GM20431 (cell line): ENCODE results near the gene ULK4.
"Not testable (repeated sequence)": the region's sequence is repeated elsewhere in the genome, so short reads cannot be mapped to it uniquely, and the experiment has no call there.

Source experiments
- in situ Hi-C: fragments of 300-500 bp; cut with MseI, MboI; formaldehyde crosslinking; loops from one replicate; pipeline ENCODE4 v1.15.0; 2020; ENCODE audit warnings: low sequenced_read_pairs; ENCODE audit not compliant: unreplicated experiment

Gene ULK4

DNA sequence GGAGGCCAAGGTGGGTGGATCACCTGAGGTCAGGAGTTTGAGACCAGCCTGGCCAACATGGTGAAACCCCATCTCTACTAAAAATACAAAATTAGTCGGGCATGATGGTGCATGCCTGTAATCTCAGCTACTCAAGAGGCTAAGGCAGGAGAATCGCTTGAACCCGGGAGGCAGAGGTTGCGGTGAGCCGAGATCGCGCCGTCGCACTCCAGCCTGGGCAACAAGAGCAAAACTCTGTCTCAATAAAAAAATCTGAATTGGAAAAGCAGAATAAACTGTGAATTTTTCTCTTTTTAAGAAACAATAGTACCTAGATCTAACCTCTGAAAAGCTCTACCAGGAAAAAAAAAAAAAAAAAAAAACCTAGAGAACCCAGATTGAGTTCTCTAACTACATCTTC, 84.2 kb downstream of the ULK4 start:
- in situ Hi-C loops: loop anchor here (25.0 kb wide), 2 partner anchors 360 to 1540 kb away; no protein-coding TSS in a partner anchor

DNA sequence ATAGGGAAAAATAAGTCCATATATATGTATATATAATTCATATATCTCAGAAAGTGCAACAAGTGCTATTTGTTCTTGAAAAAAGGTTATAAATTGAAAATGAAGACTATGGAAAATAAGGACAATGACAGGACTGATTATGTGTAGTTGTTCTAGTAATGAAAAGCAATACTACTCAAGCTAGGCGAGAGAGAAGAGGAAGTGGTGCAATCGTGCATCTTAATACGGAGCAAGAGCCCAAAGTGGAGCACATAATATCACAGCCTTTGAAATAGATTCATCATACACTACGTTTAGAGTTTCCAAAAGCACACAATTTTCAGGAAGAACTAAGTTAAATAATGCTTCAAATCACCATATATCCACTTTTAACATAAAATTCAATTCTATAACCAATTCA, 87.9 kb downstream of the ULK4 start:
- in situ Hi-C loops: no loop called here

DNA sequence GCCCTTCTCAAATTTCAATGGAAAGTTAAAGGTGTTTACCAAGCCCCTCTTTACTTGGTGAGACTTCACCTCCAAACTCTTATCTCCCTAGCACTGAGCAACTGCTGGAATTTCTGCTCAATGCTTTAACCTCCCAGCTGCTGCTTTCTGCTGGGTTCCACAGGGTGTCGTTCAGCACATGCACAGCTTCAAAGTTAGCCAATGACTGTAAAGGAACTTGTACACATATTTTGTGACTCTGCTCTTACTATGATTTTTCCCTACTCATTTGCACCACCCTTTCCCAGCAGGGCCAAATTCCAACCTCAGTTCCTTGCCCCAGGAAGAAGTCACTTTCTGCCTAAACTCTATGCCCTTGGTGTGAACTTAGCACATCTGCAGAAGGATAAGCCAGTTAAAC, 89.7 kb downstream of the ULK4 start:
- in situ Hi-C loops: no loop called here

DNA sequence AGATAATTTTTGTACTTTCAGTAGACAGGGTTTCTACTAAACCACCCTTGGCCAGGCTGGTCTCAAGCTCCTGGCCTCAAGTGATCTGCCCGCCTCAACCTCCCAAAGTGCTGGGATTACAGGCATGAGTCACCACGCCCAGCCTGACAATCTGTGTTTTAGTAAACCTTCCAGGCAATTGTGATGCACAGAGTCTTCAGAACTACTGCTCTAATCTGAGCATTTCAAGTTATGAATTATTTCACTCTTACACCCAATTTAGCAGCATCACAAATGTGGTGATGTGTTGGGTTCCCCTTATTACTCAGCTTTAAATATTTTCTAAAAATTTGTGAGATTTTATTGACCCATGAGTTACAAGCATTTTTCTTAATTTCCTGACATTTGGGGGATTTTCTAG, 94.4 kb downstream of the ULK4 start:
- in situ Hi-C loops: no loop called here

DNA sequence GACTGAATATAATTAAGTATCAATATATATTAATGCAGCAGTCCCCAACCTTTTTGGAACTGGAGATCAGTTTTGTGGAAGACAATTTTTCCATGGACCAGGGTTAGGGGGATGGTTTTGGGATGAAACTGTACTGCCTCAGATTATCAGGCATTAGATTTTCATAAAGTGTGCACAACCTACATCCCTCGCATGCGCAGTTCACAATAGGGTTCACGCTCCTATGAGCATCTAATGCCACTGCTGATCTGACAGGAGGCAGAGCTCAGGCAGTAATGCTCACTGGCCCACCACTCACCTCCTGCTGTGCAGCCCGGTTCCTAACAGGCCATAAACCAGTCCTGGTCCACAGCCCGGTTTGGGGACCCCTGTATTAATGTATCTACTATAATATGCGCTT, 95.6 kb downstream of the ULK4 start:
- in situ Hi-C loops: no loop called here

DNA sequence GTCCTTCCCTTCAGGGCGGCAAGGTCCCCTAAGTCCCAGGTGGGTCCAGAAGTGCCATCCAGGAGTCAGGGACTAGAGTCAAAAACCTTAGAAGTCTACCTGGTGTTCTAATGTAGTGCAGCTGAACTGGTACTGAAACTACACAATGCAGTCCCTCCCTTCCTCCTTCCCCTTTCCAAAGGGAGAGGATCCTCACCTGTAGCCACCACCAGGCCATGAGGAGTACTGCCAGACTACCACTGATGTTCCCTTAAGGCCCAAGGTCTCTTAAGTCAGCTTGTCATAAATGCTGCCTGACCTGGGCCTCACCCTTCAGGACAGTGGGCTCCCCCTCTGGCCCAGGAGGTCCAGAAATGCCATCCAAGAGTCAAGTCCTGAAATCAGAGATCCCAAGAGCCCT, 98.9 kb downstream of the ULK4 start:
- in situ Hi-C loops: no loop called here

DNA sequence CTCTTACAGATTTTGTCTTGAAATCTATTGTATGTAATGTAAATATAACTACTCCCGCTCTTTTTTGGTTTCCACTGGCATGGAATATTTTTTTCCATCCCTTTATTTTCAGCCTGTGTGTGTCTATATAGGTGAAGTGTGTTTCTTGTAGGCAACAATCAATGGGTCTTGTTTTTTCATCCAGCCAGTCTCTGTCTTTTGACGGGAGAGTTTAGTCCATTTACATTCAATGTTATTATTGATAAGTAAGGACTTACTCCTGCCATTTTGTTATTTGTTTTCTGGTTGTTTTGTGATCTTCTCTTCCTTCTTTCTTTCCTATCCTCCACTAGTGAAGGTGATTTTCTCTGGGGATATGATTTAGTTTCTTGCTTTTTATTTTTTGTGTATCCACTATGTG, 101.4 kb downstream of the ULK4 start:
- in situ Hi-C loops: not testable (repeated sequence)

DNA sequence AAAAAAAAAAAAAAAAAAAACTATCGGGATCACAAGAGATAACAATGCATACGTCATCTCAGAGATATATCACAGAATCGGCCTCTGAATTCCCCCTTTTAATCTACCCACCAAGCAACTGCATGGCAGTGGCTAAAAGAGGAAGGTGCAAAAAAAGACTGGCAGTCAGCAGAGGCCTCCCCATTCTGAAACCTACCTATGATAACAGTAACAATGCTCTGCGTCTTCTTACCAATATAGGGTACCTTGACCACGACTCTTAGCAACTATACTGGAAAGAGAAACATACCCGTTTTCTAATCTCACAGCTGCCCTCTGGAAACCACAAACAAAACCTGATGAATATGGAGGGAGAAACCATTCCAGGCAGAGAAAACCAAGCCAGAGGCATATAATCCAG, 106.9 kb downstream of the ULK4 start:
- in situ Hi-C loops: no loop called here

DNA sequence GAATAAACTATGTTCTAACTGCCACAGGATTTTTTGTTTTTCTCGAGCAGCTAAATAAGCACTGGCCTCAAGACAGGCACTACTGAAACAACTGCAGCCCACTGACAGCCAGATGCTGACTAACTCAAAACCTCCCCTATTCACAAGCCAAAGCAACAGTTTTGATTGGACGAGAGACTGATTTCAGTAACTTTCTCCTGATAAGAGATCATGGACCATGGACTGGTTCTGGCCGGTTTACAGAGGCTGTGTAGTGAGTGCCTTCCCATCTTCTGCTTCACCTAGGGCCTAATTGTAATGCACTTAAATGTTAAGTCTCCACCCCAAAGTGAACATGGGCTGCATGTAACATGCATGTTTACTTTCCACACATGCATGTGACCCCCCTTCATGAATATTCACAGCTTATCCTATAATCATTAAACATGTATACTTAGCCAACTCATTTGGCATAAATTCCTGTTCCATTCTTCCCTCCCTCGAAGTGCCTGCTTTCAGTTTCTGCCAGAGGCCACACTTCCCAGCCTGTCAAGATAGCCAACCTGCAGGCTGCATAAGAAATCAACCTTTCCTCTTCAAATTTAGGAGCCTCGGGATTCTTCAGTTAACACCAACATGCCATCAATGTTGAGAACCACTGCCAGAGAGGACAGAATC, 108.2 kb downstream of the ULK4 start:
- in situ Hi-C loops: no loop called here

DNA sequence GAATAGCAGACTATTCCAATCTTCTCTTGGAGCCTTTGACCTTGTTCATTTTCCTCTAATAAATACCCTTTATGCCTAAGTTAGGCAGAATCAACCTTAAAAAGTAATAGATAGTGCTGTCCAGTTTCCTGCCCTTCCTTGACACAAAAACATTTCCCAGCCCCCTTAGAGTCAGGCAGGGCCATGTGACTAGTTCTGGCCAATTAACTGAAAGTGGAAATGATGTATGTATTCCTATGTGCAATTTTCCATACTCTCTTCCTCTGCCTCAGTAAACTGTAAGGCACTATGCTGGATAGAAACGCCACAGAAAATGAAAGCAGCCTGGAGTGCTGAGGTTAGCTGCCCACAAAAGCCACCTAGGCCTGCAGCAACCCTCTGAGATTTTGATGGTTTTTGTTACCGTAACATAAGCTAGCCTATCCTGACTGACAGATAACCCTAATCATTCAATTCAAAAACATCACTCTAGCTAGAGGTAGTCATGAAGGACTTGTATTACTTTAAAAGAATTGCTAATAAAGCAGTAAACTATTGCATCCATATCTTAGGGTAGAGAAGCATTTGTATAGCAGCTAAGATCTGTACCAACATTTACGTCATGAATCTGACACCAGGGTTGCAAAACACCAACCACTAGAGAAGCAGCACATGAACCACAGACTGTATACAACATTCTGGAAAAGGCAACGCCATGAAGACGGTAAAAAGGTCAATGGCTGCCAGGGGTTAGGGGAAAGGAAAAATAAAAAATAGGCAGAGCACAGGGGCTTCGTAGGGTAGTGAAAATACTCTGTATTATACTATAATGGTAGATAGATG, 112.9 kb downstream of the ULK4 start:
- in situ Hi-C loops: no loop called here

DNA sequence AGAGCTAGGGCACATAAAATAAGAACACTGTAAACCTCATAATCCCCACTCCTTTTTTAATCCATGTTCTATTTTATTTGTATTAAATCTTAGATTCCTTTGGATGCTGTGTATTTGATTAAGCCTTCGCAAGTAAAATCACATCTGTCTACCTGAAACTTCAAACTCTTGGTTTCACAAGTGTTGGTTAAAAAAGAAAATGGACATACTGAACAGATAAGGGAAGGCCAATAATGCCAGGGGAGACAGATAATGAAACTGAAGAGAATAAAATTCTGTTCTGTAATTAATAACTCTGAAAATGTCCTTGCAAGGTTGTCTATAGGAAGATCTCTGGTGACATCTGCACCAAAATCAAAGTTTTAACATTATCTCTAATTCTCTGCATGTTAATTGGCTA, 114.2 kb downstream of the ULK4 start:
- in situ Hi-C loops: no loop called here

DNA sequence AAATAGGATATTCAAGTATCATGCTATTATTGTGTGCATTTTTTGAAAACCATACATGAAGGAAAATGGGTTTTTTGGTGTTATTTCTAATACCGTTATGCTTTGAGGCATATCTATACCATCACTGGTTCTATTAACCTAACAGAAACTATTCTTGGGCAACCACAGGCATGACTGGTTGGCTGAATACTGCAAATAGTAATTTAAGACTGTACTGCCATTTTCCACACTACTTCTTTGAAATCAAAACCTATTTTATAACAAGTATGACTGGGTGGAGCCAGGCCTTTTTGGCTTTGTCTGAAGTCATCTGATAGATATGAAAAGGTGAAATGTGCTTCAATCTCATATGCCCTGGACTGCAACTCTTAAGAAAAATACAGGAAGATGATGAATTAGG, 115.1 kb downstream of the ULK4 start:
- in situ Hi-C loops: no loop called here

DNA sequence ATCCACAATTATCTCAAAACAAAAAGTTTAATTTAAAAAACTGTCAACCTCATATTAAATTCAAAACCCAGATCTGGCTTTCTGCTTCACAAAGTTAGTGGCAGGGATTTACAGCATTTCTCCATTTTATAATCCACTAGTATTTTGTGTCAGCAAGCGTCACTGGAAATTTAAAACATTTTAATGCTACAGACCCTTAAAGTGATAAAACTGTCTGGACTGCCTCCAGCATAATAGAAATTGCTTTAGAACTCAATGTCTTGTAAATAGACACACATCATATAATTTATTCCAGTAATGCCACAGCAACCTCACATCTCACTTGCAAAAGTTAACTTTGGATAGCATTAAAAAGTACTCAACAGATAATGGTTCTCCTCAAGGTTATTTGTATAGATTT, 116.1 kb downstream of the ULK4 start:
- in situ Hi-C loops: no loop called here

DNA sequence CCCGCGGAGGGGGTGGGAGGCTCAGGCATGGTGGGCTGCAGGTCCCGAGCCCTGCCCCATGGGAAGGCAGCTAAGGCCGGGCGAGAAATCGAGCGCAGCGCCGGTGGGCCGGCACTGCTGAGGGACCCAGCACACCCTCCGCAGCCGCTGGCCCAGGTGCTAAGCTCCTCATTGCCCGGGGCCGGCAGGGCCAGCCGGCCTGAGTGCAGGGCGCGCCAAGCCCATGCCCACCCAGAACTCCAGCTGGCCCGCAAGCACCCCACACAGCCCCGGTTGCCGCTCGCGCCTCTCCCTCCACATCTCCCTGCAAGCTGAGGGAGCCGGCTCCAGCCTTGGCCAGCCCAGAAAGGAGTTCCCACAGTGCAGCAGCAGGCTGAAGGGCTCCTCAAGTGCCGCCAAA, 117.6 kb downstream of the ULK4 start:
- in situ Hi-C loops: not testable (repeated sequence)

DNA sequence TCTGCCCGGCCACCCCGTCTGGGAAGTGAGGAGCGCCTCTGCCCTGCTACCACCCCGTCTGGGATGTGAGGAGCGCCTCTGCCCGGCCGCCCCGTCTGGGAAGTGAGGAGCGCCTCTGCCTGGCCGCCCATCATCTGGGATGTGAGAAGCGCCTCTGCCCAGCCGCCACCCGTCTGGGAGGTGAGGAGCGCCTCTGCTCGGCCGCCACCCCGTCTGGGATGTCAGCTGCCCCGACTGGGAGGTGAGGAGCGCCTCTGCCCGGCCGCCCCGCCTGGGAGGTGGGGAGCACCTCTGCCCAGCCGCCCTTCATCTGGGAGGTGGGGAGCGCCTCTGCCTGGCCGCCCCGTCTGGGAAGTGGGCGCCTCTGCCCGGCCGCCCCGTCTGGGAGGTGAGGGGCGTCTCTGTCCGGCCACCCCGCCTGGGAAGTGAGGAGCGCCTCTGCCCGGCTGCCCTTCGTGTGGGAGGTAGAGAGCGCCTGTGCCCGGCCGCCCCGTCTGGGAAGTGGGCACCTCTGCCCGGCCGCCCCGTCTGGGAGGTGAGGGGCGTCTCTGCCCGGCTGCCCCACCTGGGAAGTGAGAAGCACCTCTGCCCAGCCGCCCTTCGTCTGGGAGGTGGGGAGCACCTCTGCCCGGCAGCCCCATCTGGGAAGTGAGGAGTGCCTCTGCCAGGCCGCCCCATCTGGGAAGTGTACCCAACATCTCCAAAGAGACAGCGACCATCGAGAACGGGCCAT, 120.8 kb downstream of the ULK4 start:
- in situ Hi-C loops: not testable (repeated sequence)

DNA sequence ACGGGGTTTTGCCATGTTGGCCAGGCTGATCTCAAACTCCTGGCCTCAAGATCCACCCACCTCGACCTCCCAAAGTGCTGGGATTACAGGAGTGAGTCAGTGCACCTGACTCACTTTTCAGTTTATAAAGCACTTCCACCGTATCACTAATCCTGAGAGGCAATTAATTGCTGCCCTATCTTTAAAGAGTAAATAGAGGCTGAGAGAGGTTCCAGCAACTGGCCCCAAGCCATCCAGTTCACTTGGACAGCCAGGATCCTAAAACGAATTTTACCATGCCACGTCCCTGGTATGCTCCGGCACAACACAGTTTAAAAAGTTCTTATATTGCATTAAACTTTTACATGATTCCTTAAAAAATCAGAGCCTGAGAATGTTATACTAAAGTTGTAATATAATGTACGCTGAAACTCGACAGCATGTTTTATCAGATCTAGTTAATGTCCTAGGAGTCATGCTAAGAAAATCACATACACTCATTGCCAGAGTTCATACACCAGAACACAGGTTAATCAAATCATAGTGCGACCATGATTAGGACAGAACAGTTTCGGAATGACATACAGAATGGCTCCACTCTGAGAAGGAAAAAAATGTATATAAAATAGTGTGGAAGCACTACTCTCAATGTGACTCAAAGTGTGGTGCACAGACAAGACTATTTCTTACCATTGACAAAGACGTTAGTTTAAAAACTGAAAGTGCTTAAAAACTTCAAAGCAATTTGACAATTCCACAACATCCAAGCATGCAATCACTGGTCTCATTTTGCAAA, 125.4 kb downstream of the ULK4 start:
- in situ Hi-C loops: no loop called here

DNA sequence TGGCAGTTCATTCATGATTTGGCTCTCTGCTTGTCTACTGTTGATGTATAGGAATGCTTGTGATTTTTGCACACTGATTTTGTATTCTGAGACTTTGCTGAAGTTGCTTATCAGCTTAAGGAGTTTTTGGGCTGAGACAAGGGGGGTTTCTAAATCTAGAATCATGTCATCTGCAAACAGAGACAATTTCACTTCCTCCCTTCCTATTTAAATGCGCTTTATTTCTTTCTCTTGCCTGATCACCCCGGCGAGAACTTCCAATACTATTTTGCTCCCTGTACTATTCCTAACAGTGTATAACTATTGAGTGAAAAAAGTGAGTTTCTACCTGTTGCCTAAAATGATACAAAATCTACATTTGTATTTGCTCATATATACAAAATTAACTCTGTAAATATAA, 128.3 kb downstream of the ULK4 start:
- in situ Hi-C loops: no loop called here

DNA sequence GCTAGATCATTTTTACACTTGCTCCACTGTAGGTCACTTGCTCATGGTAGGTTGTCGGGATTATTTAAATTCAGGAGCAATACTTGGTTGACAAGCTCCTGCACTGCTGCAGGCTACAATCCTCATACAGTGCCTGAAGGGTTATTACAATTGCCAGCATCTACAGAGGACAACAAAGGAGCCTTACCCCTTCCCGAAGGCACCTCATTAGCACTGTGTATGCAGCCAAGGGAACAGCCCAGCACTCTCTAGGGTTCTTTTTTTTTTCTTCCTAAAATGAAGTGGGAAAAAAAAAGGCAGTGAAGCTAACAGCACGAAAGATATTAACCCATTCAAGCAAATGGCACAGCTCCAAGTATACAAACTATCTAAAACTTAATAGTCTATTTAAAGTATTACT, 142.7 kb downstream of the ULK4 start:
- in situ Hi-C loops: no loop called here

DNA sequence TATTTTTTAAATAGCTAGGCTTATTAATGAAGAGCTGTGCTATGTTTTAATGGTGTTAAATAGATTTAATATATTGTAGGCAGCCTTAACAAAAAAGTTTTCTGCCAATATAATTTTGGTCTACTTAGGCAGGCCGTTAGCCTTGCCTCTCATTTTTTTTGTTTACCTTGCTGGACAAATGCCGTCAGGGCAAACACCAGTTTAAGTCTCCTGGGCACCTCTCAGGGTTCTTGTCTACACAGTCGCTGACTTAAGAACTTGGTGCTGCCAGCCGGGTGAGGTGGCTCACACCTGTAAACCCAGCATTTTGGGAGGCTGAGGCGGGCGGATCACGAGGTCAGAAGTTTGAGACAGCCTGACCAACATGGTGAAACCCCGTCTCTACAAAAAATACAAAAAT, 153.3 kb downstream of the ULK4 start:
- in situ Hi-C loops: no loop called here

DNA sequence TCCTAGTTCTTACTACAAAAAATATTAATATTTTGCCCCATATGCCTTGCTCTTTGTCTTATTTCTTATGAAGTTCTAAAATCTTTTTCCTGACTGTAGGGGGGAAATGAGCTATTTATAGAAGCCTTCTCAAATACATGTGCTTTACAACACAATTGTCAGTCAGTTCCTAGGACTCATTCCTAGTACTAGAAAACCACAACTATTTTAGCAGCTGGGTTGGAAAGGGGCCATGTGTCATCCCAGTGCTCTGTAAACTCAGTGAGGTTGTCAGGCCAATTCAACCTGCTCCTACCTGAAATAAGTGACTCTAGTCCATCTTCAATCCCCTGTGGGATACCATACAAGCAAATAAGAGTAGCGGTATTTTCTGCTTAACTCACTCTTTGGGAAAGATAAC, 153.8 kb downstream of the ULK4 start:
- in situ Hi-C loops: no loop called here
